Liver (tissue), 3 donors: ENCODE measurements around the gene SETBP1.

Source experiments
- ATF3 ChIP-seq: IDR thresholded peaks from 2 replicates; pipeline ENCODE4 v1.6.1; 2016; ENCODE audit warnings: antibody characterized with exemption
- CTCF ChIP-seq: fragments of 150-350 bp; IDR thresholded peaks from 2 replicates; pipeline ENCODE4 v1.5.1; 2017; ENCODE audit warnings: improper control_type of control experiment, low read depth, low read length; ENCODE audit not compliant: missing input control
- GABPA ChIP-seq, 2 donors: IDR thresholded peaks in 1 of 2; conservative IDR thresholded peaks in 1 of 2; 2 replicates each; pipeline ENCODE4 v1.6.1; 2016; ENCODE audit warnings: antibody characterized with exemption in 2 of 2, mild to moderate bottlenecking in 1 of 2, moderate library complexity in 1 of 2
- JUND ChIP-seq, 2 donors: IDR thresholded peaks; 2 replicates each; pipeline ENCODE4 v1.6.1; 2016; ENCODE audit warnings: antibody characterized with exemption in 2 of 2
- MAX ChIP-seq: IDR thresholded peaks from 2 replicates; pipeline ENCODE4 v1.6.1; 2016; ENCODE audit warnings: antibody characterized with exemption
- RAD21 ChIP-seq, 2 donors: IDR thresholded peaks; 2 replicates each; pipeline ENCODE4 v1.6.1; 2016; ENCODE audit warnings: antibody characterized with exemption in 2 of 2, mild to moderate bottlenecking in 2 of 2
- REST ChIP-seq: IDR thresholded peaks from 2 replicates; pipeline ENCODE4 v1.6.1; 2016; ENCODE audit warnings: antibody characterized with exemption, mild to moderate bottlenecking
- RXRA ChIP-seq, 2 donors: IDR thresholded peaks; 2 replicates each; pipeline ENCODE4 v1.6.1; 2017 to 2018; ENCODE audit warnings: antibody characterized with exemption in 2 of 2, mild to moderate bottlenecking in 1 of 2
- SP1 ChIP-seq: IDR thresholded peaks from 2 replicates; pipeline ENCODE4 v1.6.1; 2018; ENCODE audit warnings: antibody characterized with exemption, mild to moderate bottlenecking
- donor health status: healthy.
- donor health status: healthy.

GRCh38 chr18:44801781-44802180, 121.1 kb downstream of the SETBP1 start:
- TF ChIP-seq CTCF = no peak
- no peak for TF ChIP-seq RAD21 (IDR thresholded peaks at IDR 0.05)
- no peak for TF ChIP-seq MAX
- TF ChIP-seq RXRA (IDR thresholded peaks at IDR 0.05) = no peak
- no peak for TF ChIP-seq SP1
- no peak for TF ChIP-seq GABPA (IDR thresholded peaks at IDR 0.05 in 1 of 2, conservative IDR thresholded peaks at IDR 0.05 in 1 of 2)
- no peak for TF ChIP-seq ATF3
- TF ChIP-seq REST = no peak
- no peak for TF ChIP-seq JUND (IDR thresholded peaks at IDR 0.05)
